Pancreas (tissue), 10 donors: ENCODE measurements around the gene SMARCE1. TPM values are rescaled to one million over a fixed set of nuclear protein-coding genes. Genes with fewer than 3 reads are reported as not detected.

Source experiments
- ATAC-seq, 4 donors: fragments of 200-7000 bp; cut with Tn5 transposase; one replicate each; pipeline versions ENCODE4 v1.8.0 to v1.9.1; 2020; ENCODE audit warnings: mild to moderate bottlenecking in 4 of 4, moderate library complexity in 4 of 4
- DNase-seq, 6 donors: peaks; one replicate each; pipeline ENCODE4 v3.0.0-alpha.2; 2020
- FAIRE-seq: peaks from 2 replicates; lab custom pipeline; 2012; peaks lifted over from hg19 to GRCh38; lab: Jason Lieb, UNC
- H3K27ac ChIP-seq, 4 donors: fragments of 200-600 bp; sonication (generic); 1 replicate in 3 of 4; 2 replicates in 1 of 4; pipeline versions ENCODE4 v1.5.0 to v1.8.0; 2020
- H3K27me3 ChIP-seq, 4 donors: fragments of 200-600 bp; one replicate each; pipeline ENCODE4 v1.8.0; 2021
- H3K36me3 ChIP-seq, 3 donors: fragments of 200-600 bp; sonication (generic) in 1 of 3; one replicate each; pipeline versions ENCODE4 v1.5.0 to v1.8.0; 2020 to 2021
- H3K4me1 ChIP-seq, 3 donors: fragments of 200-600 bp; one replicate each; pipeline ENCODE4 v1.8.0; 2021
- H3K4me3 ChIP-seq, 4 donors: fragments of 200-600 bp; sonication (generic) in 2 of 4; one replicate each; pipeline versions ENCODE4 v1.5.0 to v1.8.0; 2020 to 2021
- H3K9me3 ChIP-seq, 4 donors: fragments of 200-600 bp; one replicate each; pipeline ENCODE4 v1.8.0; 2021
- CTCF ChIP-seq, 4 donors: fragments of 200-600 bp; sonication (generic) in 3 of 4; IDR thresholded peaks; one replicate each; pipeline versions ENCODE4 v1.5.0 to v1.8.0; 2021; ENCODE audit warnings: antibody characterized with exemption in 4 of 4
- WGBS, 2 donors: extraction: QIAGEN DNeasy Blood & Tissue Kit; methylation state at CpG; one replicate each; pipeline ENCODE4 v1.1.7; 2013; 5-methylcytosine and 5-hydroxymethylcytosine counted together
- intact Hi-C, 3 donors: fragments of 100-400 bp; cut with DNase I; formaldehyde crosslinking; loops; one replicate each; pipeline versions ENCODE4 v1.11.1 to v1.14.2; 2022
- polyA plus RNA-seq, 2 donors: library from polyadenylated mRNA; stranded (reverse); fragments of 200-250 nt; gene quantifications; one replicate each; pipeline ENCODE4 v1.2.3, GENCODE V29; 2013
- total RNA-seq, 6 donors: library from RNA; stranded (reverse); fragmentation: NEBNext Ultra II Directional in 4 of 6; extraction: Animal tissue kit (Norgen Biotek cat#: 25700) in 4 of 6; gene quantifications; one replicate each; pipeline versions ENCODE4 v1.2.1 to v1.2.4, GENCODE V29; 2021 to 2023
- donor health status: healthy with polysubstance abuse.
- donor health status: DM: no; HTN: no; CAD: no; lungs with moderate emphysema.
- donor health status: DM: no; HTN: no; CAD: no.
- donor health status: control.
- donor health status: control.
- donor health status: Bipolar disorder and iron deficiency.
- donor health status: DM: yes; HTN: yes; CAD: no.
- donor health status: DM: no; HTN: no; CAD: no.
- donor health status: DM: no; HTN: no; CAD: no.
- donor health status: DM: yes; HTN: yes; CAD: no.

Gene SMARCE1
- total and polyA plus RNA-seq, 8 donors = 21.7 to 55.8 (median 35.4) TPM

- peaks cover 0 to 29% (median 15%) of the 10 kb centered on the region in 3 donors for H3K4me1 ChIP-seq
- 2% methylated on average over 28 of the region's 28 CpGs for WGBS, 2 donors
- DNase-seq (peak in 3 of 6 donors; percentile 44 to 71 (median 54)), FAIRE-seq (no peak), ATAC-seq (peak; percentile 62 to 70 (median 66))
- H3K27me3 ChIP-seq = no peaks in the 10 kb centered on the region
- peak overlapping the region; percentile 58 to 94 (median 81) for H3K4me3 ChIP-seq
- H3K27ac ChIP-seq = peak overlapping the region; percentile 94 to 100 (median 99)
- intact Hi-C loops = no loop called here
- no peaks in the 10 kb centered on the region for H3K9me3 ChIP-seq
- TF ChIP-seq CTCF (IDR thresholded peaks at IDR 0.05) = no peak
- H3K36me3 ChIP-seq = no peaks in the 10 kb centered on the region
Measured at GRCh38 chr17:40648384-40648968, 858 bp upstream of the SMARCE1 start.

- Histone ChIP-seq H3K9me3 (no peaks in the 10 kb centered on the region), H3K27me3 (no peaks in the 10 kb centered on the region), H3K36me3 (peaks cover 0 to 7% (median 0%) of the 10 kb centered on the region in 3 donors), H3K4me1 (peaks cover 0 to 29% (median 15%) of the 10 kb centered on the region in 3 donors), H3K27ac (peak overlapping the region; percentile 94 to 100 (median 99)), H3K4me3 (peak overlapping the region; percentile 58 to 94 (median 81))
- intact Hi-C loops = no loop called here
- WGBS, 2 donors = 5 to 6% methylated on average over 18 of the region's 18 CpGs
- no peak for TF ChIP-seq CTCF (IDR thresholded peaks at IDR 0.05)
- peak; percentile 8 to 20 (median 14) for ATAC-seq
- DNase-seq = no peak
- no peak for FAIRE-seq
Measured at GRCh38 chr17:40646791-40647623, 611 bp downstream of the SMARCE1 start.

- ATAC-seq = no peak
- intact Hi-C loops = no loop called here
- peaks cover 0 to 15% (median 3%) of the 10 kb centered on the region in 3 donors for H3K36me3 ChIP-seq
- H3K4me3 ChIP-seq = no peak overlapping the region
- peaks cover 0 to 29% (median 15%) of the 10 kb centered on the region in 3 donors for H3K4me1 ChIP-seq
- no peaks in the 10 kb centered on the region for H3K27me3 ChIP-seq
- no peak overlapping the region for H3K27ac ChIP-seq
- 47 to 55% methylated on average over 2 of the region's 2 CpGs for WGBS, 2 donors
- H3K9me3 ChIP-seq = no peaks in the 10 kb centered on the region
- FAIRE-seq = no peak
- no peak for DNase-seq
- no peak for TF ChIP-seq CTCF (IDR thresholded peaks at IDR 0.05)
Measured at GRCh38 chr17:40645943-40646342, 1.7 kb downstream of the SMARCE1 start.

- Histone ChIP-seq H3K27me3 (no peaks in the 10 kb centered on the region), H3K9me3 (no peaks in the 10 kb centered on the region), H3K4me1 (peaks cover 0 to 29% (median 15%) of the 10 kb centered on the region in 3 donors), H3K4me3 (no peak overlapping the region), H3K27ac (no peak overlapping the region), H3K36me3 (peaks cover 0 to 22% (median 3%) of the 10 kb centered on the region in 3 donors)
- intact Hi-C loops = no loop called here
- ATAC-seq (no peak), DNase-seq (no peak), FAIRE-seq (no peak)
- TF ChIP-seq CTCF (IDR thresholded peaks at IDR 0.05) = no peak
Measured at GRCh38 chr17:40645291-40645690, 2.3 kb downstream of the SMARCE1 start.
